ENCODE data around the gene CLDN7. TPM values are rescaled to one million over a fixed set of nuclear protein-coding genes. Genes with fewer than 3 reads are reported as not detected.

Gene CLDN7
- total and polyA plus RNA-seq, 2 experiments from 2014 or later = 0.51 to 0.83 TPM

GRCh38 chr17:7214300-7215135 lies 47.8 kb downstream of the CLDN7 start:
- H3K9me3 ChIP-seq (ENCODE audit: low read depth) = no peaks in the 10 kb centered on the region
- H3K4me1 ChIP-seq (ENCODE audit: low read depth) = peaks cover 38% of the 10 kb centered on the region
- H3K36me3 ChIP-seq = no peaks in the 10 kb centered on the region
- peak; percentile 70 for TF ChIP-seq CTCF (IDR thresholded peaks at IDR 0.05; ENCODE audit: low read depth, low read length)
- peak; percentile 98 to 100 for DNase-seq (ENCODE audit: low read depth in 1 of 2, low spot score in 1 of 2)
- no peaks in the 10 kb centered on the region for H3K27me3 ChIP-seq
- peak overlapping the region; percentile 35 for H3K27ac ChIP-seq
- H3K4me3 ChIP-seq = peak overlapping the region; percentile 33

GRCh38 chr17:7213895-7214299 lies 48.4 kb downstream of the CLDN7 start:
- no peaks in the 10 kb centered on the region for H3K9me3 ChIP-seq (ENCODE audit: low read depth)
- no peaks in the 10 kb centered on the region for H3K36me3 ChIP-seq
- peak overlapping the region; percentile 33 for H3K4me3 ChIP-seq
- H3K27ac ChIP-seq = peak overlapping the region; percentile 24
- peak; percentile 53 for TF ChIP-seq CTCF (IDR thresholded peaks at IDR 0.05; ENCODE audit: low read depth, low read length)
- H3K27me3 ChIP-seq = no peaks in the 10 kb centered on the region
- peaks cover 40% of the 10 kb centered on the region for H3K4me1 ChIP-seq (ENCODE audit: low read depth)
- DNase-seq (ENCODE audit: low read depth in 1 of 2, low spot score in 1 of 2) = peak; percentile 86 to 91

- no peak overlapping the region for H3K27ac ChIP-seq
- no peak for DNase-seq (ENCODE audit: low read depth in 1 of 2, low spot score in 1 of 2)
- peaks cover 42% of the 10 kb centered on the region for H3K4me1 ChIP-seq (ENCODE audit: low read depth)
- H3K9me3 ChIP-seq (ENCODE audit: low read depth) = no peaks in the 10 kb centered on the region
- peak overlapping the region; percentile 22 for H3K4me3 ChIP-seq
- H3K36me3 ChIP-seq = no peaks in the 10 kb centered on the region
- no peak for TF ChIP-seq CTCF (IDR thresholded peaks at IDR 0.05; ENCODE audit: low read depth, low read length)
- H3K27me3 ChIP-seq = no peaks in the 10 kb centered on the region
Observed at GRCh38 chr17:7211491-7212273, 50.6 kb downstream of the CLDN7 start.

Other genes with a start within 250 kb of the CLDN7 start
Only the 30 nearest of the 35 such genes appear.
- gene SLC16A11, start 218.4 kb downstream of the CLDN7 start, total RNA-seq = 0.39 and 1.1 TPM in 2 replicates
- 3.8 and 6.4 TPM in 2 replicates for gene SLC16A11, start 218.4 kb downstream of the CLDN7 start, polyA plus RNA-seq
- not detected in 2 replicates for gene CLEC10A, start 182.2 kb downstream of the CLDN7 start, total RNA-seq
- gene CLEC10A, start 182.2 kb downstream of the CLDN7 start, polyA plus RNA-seq = not detected in 2 replicates
- not detected in 2 replicates for gene ASGR2, start 147.7 kb downstream of the CLDN7 start, total RNA-seq
- 0.10 TPM in 1 of 2 replicates, not detected in the other for gene ASGR2, start 147.7 kb downstream of the CLDN7 start, polyA plus RNA-seq
- gene ASGR1, start 83.1 kb downstream of the CLDN7 start, total RNA-seq = 19.8 and 20.2 TPM in 2 replicates
- 19.2 and 21.7 TPM in 2 replicates for gene ASGR1, start 83.1 kb downstream of the CLDN7 start, polyA plus RNA-seq
- 32.9 and 40.6 TPM in 2 replicates for gene DLG4, start 42.6 kb downstream of the CLDN7 start, total RNA-seq
- 6.8 and 7.4 TPM in 2 replicates for gene DLG4, start 42.6 kb downstream of the CLDN7 start, polyA plus RNA-seq
- 291 and 364 TPM in 2 replicates for gene ACADVL, start 42.5 kb downstream of the CLDN7 start, total RNA-seq
- 573 and 681 TPM in 2 replicates for gene ACADVL, start 42.5 kb downstream of the CLDN7 start, polyA plus RNA-seq
- gene DVL2, start 28.0 kb downstream of the CLDN7 start, total RNA-seq = 87.4 and 121 TPM in 2 replicates
- 79.2 and 80.3 TPM in 2 replicates for gene DVL2, start 28.0 kb downstream of the CLDN7 start, polyA plus RNA-seq
- gene PHF23, start 23.0 kb downstream of the CLDN7 start, total RNA-seq = 53.5 and 57.7 TPM in 2 replicates
- gene PHF23, start 23.0 kb downstream of the CLDN7 start, polyA plus RNA-seq = 53.9 and 65.0 TPM in 2 replicates
- 517 and 760 TPM in 2 replicates for gene GABARAP, start 20.0 kb downstream of the CLDN7 start, total RNA-seq
- gene GABARAP, start 20.0 kb downstream of the CLDN7 start, polyA plus RNA-seq = 772 and 773 TPM in 2 replicates
- 76.0 and 78.3 TPM in 2 replicates for gene CTDNEP1, start 10.7 kb downstream of the CLDN7 start, total RNA-seq
- gene CTDNEP1, start 10.7 kb downstream of the CLDN7 start, polyA plus RNA-seq = 92.5 and 98.6 TPM in 2 replicates
- 54.5 and 68.8 TPM in 2 replicates for gene ELP5, start 10.3 kb downstream of the CLDN7 start, total RNA-seq
- gene ELP5, start 10.3 kb downstream of the CLDN7 start, polyA plus RNA-seq = 62.3 and 82.9 TPM in 2 replicates
- gene SLC2A4, start 19.2 kb upstream of the CLDN7 start, total RNA-seq = 36.3 and 42.6 TPM in 2 replicates
- 23.4 and 32.7 TPM in 2 replicates for gene SLC2A4, start 19.2 kb upstream of the CLDN7 start, polyA plus RNA-seq
- gene YBX2, start 32.2 kb upstream of the CLDN7 start, total RNA-seq = 27.8 and 56.2 TPM in 2 replicates
- 20.9 and 32.7 TPM in 2 replicates for gene YBX2, start 32.2 kb upstream of the CLDN7 start, polyA plus RNA-seq
- gene EIF5A, start 45.1 kb upstream of the CLDN7 start, total RNA-seq = 319 and 545 TPM in 2 replicates
- gene EIF5A, start 45.1 kb upstream of the CLDN7 start, polyA plus RNA-seq = 719 and 988 TPM in 2 replicates
- gene GPS2, start 52.9 kb upstream of the CLDN7 start, total RNA-seq = 59.9 and 76.2 TPM in 2 replicates
- gene GPS2, start 52.9 kb upstream of the CLDN7 start, polyA plus RNA-seq = 68.7 and 97.4 TPM in 2 replicates
- gene NEURL4, start 66.9 kb upstream of the CLDN7 start, total RNA-seq = 25.3 and 32.4 TPM in 2 replicates
- gene NEURL4, start 66.9 kb upstream of the CLDN7 start, polyA plus RNA-seq = 12.2 and 15.5 TPM in 2 replicates
- 1.4 and 6.9 TPM in 2 replicates for gene ACAP1, start 74.1 kb upstream of the CLDN7 start, total RNA-seq
- 25.9 and 32.1 TPM in 2 replicates for gene ACAP1, start 74.1 kb upstream of the CLDN7 start, polyA plus RNA-seq
- 15.9 and 18.4 TPM in 2 replicates for gene KCTD11, start 89.7 kb upstream of the CLDN7 start, total RNA-seq
- 10.7 and 14.0 TPM in 2 replicates for gene KCTD11, start 89.7 kb upstream of the CLDN7 start, polyA plus RNA-seq
- gene TMEM95, start 92.7 kb upstream of the CLDN7 start, total RNA-seq = not detected in 2 replicates
- gene TMEM95, start 92.7 kb upstream of the CLDN7 start, polyA plus RNA-seq = not detected in 2 replicates
- gene TNK1, start 118.6 kb upstream of the CLDN7 start, total RNA-seq = 1.3 and 2.6 TPM in 2 replicates
- 2.9 and 4.3 TPM in 2 replicates for gene TNK1, start 118.6 kb upstream of the CLDN7 start, polyA plus RNA-seq
- gene PLSCR3, start 132.0 kb upstream of the CLDN7 start, total RNA-seq = 25.9 and 33.4 TPM in 2 replicates
- gene PLSCR3, start 132.0 kb upstream of the CLDN7 start, polyA plus RNA-seq = 39.1 and 40.3 TPM in 2 replicates
- 85.4 and 122 TPM in 2 replicates for gene TMEM256, start 141.6 kb upstream of the CLDN7 start, total RNA-seq
- gene TMEM256, start 141.6 kb upstream of the CLDN7 start, polyA plus RNA-seq = 117 and 193 TPM in 2 replicates
- gene NLGN2, start 145.4 kb upstream of the CLDN7 start, total RNA-seq = 14.8 and 26.3 TPM in 2 replicates
- gene NLGN2, start 145.4 kb upstream of the CLDN7 start, polyA plus RNA-seq = 5.2 and 8.4 TPM in 2 replicates
- gene SPEM1, start 157.8 kb upstream of the CLDN7 start, total RNA-seq = not detected in 2 replicates
- not detected in 2 replicates for gene SPEM1, start 157.8 kb upstream of the CLDN7 start, polyA plus RNA-seq
- gene SPEM2, start 163.1 kb upstream of the CLDN7 start, total RNA-seq = not detected in 2 replicates
- gene SPEM2, start 163.1 kb upstream of the CLDN7 start, polyA plus RNA-seq = not detected in 2 replicates
- gene SPEM3, start 166.4 kb upstream of the CLDN7 start, total RNA-seq = not detected in 2 replicates
- gene SPEM3, start 166.4 kb upstream of the CLDN7 start, polyA plus RNA-seq = not detected in 2 replicates
- gene TMEM102, start 173.0 kb upstream of the CLDN7 start, total RNA-seq = 10.7 and 12.1 TPM in 2 replicates
- gene TMEM102, start 173.0 kb upstream of the CLDN7 start, polyA plus RNA-seq = 7.9 and 10.9 TPM in 2 replicates
- 51.9 and 56.8 TPM in 2 replicates for gene FGF11, start 177.0 kb upstream of the CLDN7 start, total RNA-seq
- gene FGF11, start 177.0 kb upstream of the CLDN7 start, polyA plus RNA-seq = 50.4 and 63.6 TPM in 2 replicates
- 8.5 and 14.0 TPM in 2 replicates for gene CHRNB1, start 182.6 kb upstream of the CLDN7 start, total RNA-seq
- gene CHRNB1, start 182.6 kb upstream of the CLDN7 start, polyA plus RNA-seq = 28.6 and 34.5 TPM in 2 replicates
- gene ZBTB4, start 217.2 kb upstream of the CLDN7 start, total RNA-seq = 28.5 and 40.4 TPM in 2 replicates
- gene ZBTB4, start 217.2 kb upstream of the CLDN7 start, polyA plus RNA-seq = 17.9 and 26.6 TPM in 2 replicates